Stimulated activated naive B cell treated with anti-CD40 and anti-IgM and Interleukin-4, amounts not matched to agents 10 μg/mL and 1 μg/mL and 100 μg/mL, for 72 hours (primary cell): ENCODE data around the gene FAM163B.

ENCODE experiments used
- ATAC-seq, 2 donors: fragments of 150-1000 bp; cut with Tn5 transposase; replicated peaks; 2 replicates each; pipeline ENCODE4 v1.10.0; 2021; ENCODE audit warnings: moderate library complexity in 1 of 2
- DNase-seq: peaks from one replicate; pipeline ENCODE4 v3.0.0; 2021
- H3K27ac Mint-ChIP-seq: one replicate; pipeline ENCODE4 v1.8.0; 2022; ENCODE audit warnings: mild to moderate bottlenecking, mixed read lengths
- H3K27me3 Mint-ChIP-seq, 2 donors: one replicate each; pipeline ENCODE4 v1.8.0; 2022; ENCODE audit warnings: mixed read lengths in 2 of 2
- H3K36me3 Mint-ChIP-seq, 2 donors: one replicate each; pipeline ENCODE4 v1.8.0; 2022; ENCODE audit warnings: mixed read lengths in 2 of 2, mild to moderate bottlenecking in 1 of 2
- H3K4me1 Mint-ChIP-seq, 2 donors: one replicate each; pipeline ENCODE4 v1.8.0; 2022; ENCODE audit warnings: mixed read lengths in 2 of 2, mild to moderate bottlenecking in 1 of 2
- H3K4me3 Mint-ChIP-seq, 2 donors: one replicate each; pipeline ENCODE4 v1.8.0; 2022; ENCODE audit warnings: mild to moderate bottlenecking in 2 of 2, mixed read lengths in 2 of 2, moderate library complexity in 1 of 2
- H3K9me3 Mint-ChIP-seq, 2 donors: one replicate each; pipeline ENCODE4 v1.8.0; 2022; ENCODE audit warnings: mixed read lengths in 2 of 2, mild to moderate bottlenecking in 1 of 2

Gene FAM163B

DNA sequence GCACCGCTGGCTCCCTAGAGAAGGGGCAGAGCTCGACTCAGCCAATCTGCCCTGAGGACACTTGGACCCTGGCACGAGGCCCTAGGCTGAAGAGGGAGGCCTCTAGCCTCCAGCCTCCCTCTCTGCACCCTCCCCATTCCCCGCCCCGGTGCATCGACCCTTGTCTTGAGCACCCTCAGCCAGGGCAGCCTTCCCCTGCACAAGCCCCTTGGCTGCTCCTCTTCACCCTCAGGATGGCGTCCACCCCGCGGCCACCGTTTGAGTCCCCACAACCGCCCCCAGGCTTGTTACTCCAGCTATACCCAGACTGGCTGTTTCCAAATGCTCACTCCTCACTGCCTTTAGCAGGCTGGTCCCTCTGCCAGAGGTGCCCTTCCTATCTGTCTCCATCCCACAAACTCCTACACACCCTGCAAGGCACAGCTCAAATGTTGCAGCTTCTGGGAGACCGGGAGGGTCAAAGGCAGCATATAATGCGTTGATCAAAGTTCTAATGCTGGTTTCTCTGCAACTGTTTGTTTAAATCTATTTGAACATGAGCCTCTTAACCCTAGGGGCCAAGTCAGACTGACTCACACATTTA lies 6.5 kb upstream of the FAM163B start:
- H3K27ac Mint-ChIP-seq: no peak overlapping the region
- no peak overlapping the region for H3K4me3 Mint-ChIP-seq
- H3K27me3 Mint-ChIP-seq: peaks cover 55 to 85% of the 10 kb centered on the region in 2 donors
- H3K36me3 Mint-ChIP-seq: no peaks in the 10 kb centered on the region
- DNase-seq: no peak
- no peak for ATAC-seq
- H3K9me3 Mint-ChIP-seq: no peaks in the 10 kb centered on the region
- peaks cover 6 to 10% of the 10 kb centered on the region in 2 donors for H3K4me1 Mint-ChIP-seq

DNA sequence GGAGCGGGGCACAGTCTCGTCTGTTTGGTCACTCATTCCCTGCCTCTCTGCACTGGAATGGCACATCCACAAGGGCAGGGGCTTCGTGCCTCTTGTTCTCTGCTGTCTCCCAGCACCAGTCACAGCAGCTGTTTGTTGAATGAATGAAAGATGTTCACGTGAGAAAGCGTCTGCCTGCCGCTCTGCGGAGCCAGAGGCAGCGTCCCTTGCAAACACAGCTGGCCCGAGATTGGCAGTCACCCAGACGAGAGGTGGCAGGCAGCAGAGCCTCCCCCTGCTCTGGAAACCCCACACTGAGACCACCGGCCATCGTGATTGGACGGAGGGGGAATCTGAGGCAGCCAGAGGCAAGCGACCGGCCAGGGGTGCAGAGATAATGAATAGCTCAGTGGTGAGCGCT lies 6.0 kb upstream of the FAM163B start:
- Mint-ChIP-seq H3K4me1 (peaks cover 6 to 7% of the 10 kb centered on the region in 2 donors), H3K27ac (no peak overlapping the region), H3K36me3 (no peaks in the 10 kb centered on the region), H3K4me3 (no peak overlapping the region), H3K27me3 (peaks cover 60 to 90% of the 10 kb centered on the region in 2 donors), H3K9me3 (no peaks in the 10 kb centered on the region)
- DNase-seq: no peak
- ATAC-seq: no peak

- H3K9me3 Mint-ChIP-seq: no peaks in the 10 kb centered on the region
- no peak for ATAC-seq
Observed at GRCh38 chr9:133614678-133615077, 5.5 kb upstream of the FAM163B start.

DNA sequence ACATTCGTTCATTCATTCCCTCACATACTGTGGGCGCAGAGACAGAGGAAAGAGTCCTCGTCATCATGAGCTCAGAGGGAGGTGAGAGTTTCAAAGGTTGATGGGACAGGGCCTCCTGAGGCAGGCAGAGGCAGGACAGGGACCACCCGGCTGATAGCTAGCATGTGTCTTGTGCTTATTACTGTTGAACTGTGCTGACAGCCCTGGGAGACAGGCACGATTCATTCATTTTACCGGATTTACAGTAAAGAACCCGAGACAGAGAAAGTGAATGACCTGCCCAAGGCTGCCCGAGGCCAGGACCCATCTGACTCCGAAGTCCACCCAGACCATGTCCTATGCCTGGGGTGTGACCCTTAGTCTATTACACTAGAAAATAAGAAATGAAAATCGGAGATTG lies 4.9 kb upstream of the FAM163B start:
- no peaks in the 10 kb centered on the region for H3K4me1 Mint-ChIP-seq
- peaks cover 0 to 2% of the 10 kb centered on the region in 2 donors for H3K36me3 Mint-ChIP-seq
- ATAC-seq (no peak), DNase-seq (no peak)
- H3K9me3 Mint-ChIP-seq: no peaks in the 10 kb centered on the region
- H3K27ac Mint-ChIP-seq: no peak overlapping the region
- H3K27me3 Mint-ChIP-seq: peaks cover 69 to 94% of the 10 kb centered on the region in 2 donors
- H3K4me3 Mint-ChIP-seq: no peak overlapping the region

More at GRCh38 chr9:133614678-133615077, 5.5 kb upstream of the FAM163B start:
- Mint-ChIP-seq H3K4me3 (no peak overlapping the region), H3K27ac (no peak overlapping the region), H3K27me3 (peaks cover 65 to 91% of the 10 kb centered on the region in 2 donors), H3K36me3 (peaks cover 0 to 1% of the 10 kb centered on the region in 2 donors), H3K4me1 (peaks cover 1 to 2% of the 10 kb centered on the region in 2 donors)
- no peak for DNase-seq

GRCh38 chr9:133613432-133613831 lies 4.2 kb upstream of the FAM163B start:
- H3K27me3 Mint-ChIP-seq: peaks cover 64 to 92% of the 10 kb centered on the region in 2 donors

DNA sequence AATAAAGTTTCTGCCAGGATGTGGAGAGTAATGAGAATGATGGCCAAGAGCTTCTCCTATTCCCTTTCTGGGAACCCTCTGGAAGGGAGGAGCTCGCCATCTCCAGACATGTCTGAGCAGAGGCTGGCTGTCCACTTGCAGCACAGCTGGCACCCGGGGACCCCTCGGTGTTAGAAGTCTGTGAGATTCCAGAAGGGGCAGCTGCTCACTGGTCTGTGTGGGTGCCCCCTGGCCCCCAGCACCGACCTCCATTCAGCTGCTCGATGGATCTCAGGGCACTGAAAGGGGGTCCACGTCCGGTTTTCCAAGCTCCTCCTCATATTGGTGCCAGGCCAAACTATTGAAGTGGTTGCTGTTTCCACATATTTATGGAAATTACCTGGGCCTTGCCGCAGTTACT lies 3.6 kb upstream of the FAM163B start:
- Mint-ChIP-seq H3K36me3 (peaks cover 0 to 2% of the 10 kb centered on the region in 2 donors), H3K27me3 (peaks cover 65 to 92% of the 10 kb centered on the region in 2 donors), H3K9me3 (no peaks in the 10 kb centered on the region), H3K4me3 (no peak overlapping the region), H3K27ac (no peak overlapping the region), H3K4me1 (no peaks in the 10 kb centered on the region)
- DNase-seq (no peak), ATAC-seq (no peak)

More at GRCh38 chr9:133613432-133613831, 4.2 kb upstream of the FAM163B start:
- Mint-ChIP-seq H3K9me3 (no peaks in the 10 kb centered on the region), H3K36me3 (peaks cover 0 to 2% of the 10 kb centered on the region in 2 donors), H3K27ac (no peak overlapping the region), H3K4me3 (no peak overlapping the region), H3K4me1 (no peaks in the 10 kb centered on the region)
- no peak for ATAC-seq
- DNase-seq: no peak

DNA sequence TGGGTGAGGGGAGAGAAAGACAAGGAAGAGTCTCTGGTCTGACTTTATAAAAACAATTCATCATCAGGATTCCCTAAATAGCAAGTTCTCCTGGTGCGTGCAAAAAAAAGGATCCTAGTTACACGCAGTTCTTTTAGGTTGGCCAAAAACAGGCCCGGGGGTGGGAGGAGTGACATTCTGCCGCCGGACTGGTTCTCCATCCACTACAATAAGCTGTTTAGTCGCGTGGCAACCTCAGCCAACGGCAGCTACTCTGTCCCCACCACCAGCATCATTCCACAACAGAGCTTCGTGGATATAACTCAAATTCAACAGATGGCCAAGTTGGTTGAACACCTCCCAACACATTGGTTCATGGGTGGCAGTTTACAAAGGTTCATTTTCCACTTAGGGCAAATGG lies 2.9 kb upstream of the FAM163B start:
- H3K27me3 Mint-ChIP-seq: peaks cover 66 to 91% of the 10 kb centered on the region in 2 donors
- no peaks in the 10 kb centered on the region for H3K9me3 Mint-ChIP-seq
- H3K36me3 Mint-ChIP-seq: peaks cover 0 to 2% of the 10 kb centered on the region in 2 donors
- DNase-seq (no peak), ATAC-seq (no peak)
- no peak overlapping the region for H3K27ac Mint-ChIP-seq
- H3K4me1 Mint-ChIP-seq: no peaks in the 10 kb centered on the region
- no peak overlapping the region for H3K4me3 Mint-ChIP-seq

- H3K27ac Mint-ChIP-seq: no peak overlapping the region
- ATAC-seq (no peak), DNase-seq (no peak)
- H3K36me3 Mint-ChIP-seq: peaks cover 0 to 2% of the 10 kb centered on the region in 2 donors
- no peak overlapping the region for H3K4me3 Mint-ChIP-seq
- H3K9me3 Mint-ChIP-seq: no peaks in the 10 kb centered on the region
- H3K4me1 Mint-ChIP-seq: no peaks in the 10 kb centered on the region
- peaks cover 70 to 91% of the 10 kb centered on the region in 2 donors for H3K27me3 Mint-ChIP-seq
Observed at GRCh38 chr9:133610845-133611244, 1.7 kb upstream of the FAM163B start.

DNA sequence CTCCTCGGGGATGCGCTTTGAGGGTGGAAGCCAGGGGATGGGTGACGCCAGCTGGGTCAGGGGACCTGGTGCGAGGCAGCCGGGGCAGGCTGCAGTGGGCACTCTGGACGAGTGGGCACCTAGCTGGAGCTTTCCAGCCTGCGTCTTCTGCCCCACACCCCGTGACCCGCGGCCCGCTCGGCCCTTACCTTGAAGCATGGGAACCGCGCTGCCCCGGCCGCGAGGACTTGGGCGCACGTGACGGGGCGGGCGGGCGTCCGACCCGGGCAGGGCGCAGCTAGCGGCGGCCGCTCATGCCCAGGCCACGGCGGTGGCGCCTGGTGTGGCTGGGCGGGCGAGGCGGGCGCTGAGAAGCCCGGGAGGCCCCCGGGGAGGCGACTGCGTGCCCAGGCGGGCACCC lies 300 bp downstream of the FAM163B start:
- Mint-ChIP-seq H3K27me3 (peaks cover 69 to 87% of the 10 kb centered on the region in 2 donors), H3K27ac (no peak overlapping the region), H3K9me3 (no peaks in the 10 kb centered on the region), H3K4me3 (no peak overlapping the region), H3K4me1 (peaks cover 8 to 11% of the 10 kb centered on the region in 2 donors), H3K36me3 (peaks cover 0 to 2% of the 10 kb centered on the region in 2 donors)
- ATAC-seq (no peak), DNase-seq (no peak)

DNA sequence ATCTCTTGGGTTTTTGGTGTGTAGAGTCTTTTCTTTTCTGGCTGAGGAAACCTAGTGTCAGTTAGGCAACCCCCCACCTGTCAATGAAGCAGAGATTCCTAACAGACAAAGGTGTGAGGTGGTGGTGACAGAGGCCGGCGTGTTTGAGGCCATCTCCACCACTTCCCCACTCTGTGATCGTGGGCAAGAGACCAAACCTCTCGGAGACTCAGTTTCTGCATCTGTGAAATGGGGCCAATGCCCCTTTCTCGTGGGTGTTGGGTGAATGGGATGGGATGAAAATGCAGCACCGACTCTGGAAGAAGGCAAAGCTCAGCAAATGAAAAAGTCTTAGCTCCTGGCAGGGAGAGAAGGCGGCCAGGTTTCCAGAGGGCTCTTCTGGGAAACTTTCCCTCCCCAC lies 807 bp downstream of the FAM163B start:
- Mint-ChIP-seq H3K27ac (no peak overlapping the region), H3K36me3 (peaks cover 0 to 2% of the 10 kb centered on the region in 2 donors), H3K4me1 (peaks cover 8 to 11% of the 10 kb centered on the region in 2 donors), H3K27me3 (peaks cover 65 to 87% of the 10 kb centered on the region in 2 donors), H3K9me3 (no peaks in the 10 kb centered on the region), H3K4me3 (no peak overlapping the region)
- ATAC-seq: no peak
- no peak for DNase-seq

- ATAC-seq: no peak
- Mint-ChIP-seq H3K9me3 (no peaks in the 10 kb centered on the region), H3K27ac (no peak overlapping the region), H3K4me1 (peaks cover 8 to 11% of the 10 kb centered on the region in 2 donors), H3K27me3 (peaks cover 65 to 86% of the 10 kb centered on the region in 2 donors), H3K4me3 (no peak overlapping the region), H3K36me3 (peaks cover 0 to 2% of the 10 kb centered on the region in 2 donors)
- DNase-seq: no peak
Observed at GRCh38 chr9:133607976-133608375, 1.2 kb downstream of the FAM163B start.

DNA sequence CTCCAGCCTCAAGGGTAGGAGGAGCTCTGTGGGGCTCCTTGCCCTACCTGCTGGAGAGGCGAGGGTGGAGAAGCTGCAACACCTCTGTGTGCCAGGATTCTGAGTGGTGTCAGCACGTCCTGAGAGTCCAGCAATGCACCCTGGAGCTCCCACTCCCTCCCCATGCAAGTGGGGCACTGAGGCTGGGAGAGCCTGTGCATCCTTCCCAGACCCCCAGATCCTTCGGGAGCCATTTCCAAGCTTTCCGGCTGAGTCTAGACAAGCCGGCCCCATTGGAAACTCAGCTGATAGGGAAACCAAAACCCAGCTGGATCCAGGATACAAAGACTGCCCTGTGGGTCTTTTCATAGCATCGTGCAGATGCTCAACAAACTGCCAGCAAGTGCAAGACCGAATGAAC lies 1.8 kb downstream of the FAM163B start:
- Mint-ChIP-seq H3K27me3 (peaks cover 65 to 82% of the 10 kb centered on the region in 2 donors), H3K4me1 (peaks cover 8 to 11% of the 10 kb centered on the region in 2 donors), H3K9me3 (no peaks in the 10 kb centered on the region), H3K27ac (no peak overlapping the region), H3K4me3 (no peak overlapping the region), H3K36me3 (peaks cover 0 to 2% of the 10 kb centered on the region in 2 donors)
- ATAC-seq (no peak), DNase-seq (no peak)

DNA sequence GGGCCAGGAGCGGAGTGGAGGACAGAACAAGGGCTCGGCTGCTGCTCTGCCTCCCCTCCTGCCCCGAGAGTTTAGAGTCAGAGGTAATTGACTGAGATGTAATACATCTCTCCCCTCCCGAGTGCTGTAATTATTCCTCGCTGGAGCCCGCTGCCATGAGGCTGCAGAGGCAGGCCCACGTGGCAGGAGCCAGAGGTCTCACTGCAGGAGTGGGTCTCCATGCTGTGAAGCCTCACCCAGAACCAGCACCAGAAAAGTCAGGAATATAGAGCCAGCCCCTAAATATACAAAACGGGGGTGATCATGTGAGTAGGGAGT lies 2.5 kb downstream of the FAM163B start:
- Mint-ChIP-seq H3K27me3 (peaks cover 65 to 80% of the 10 kb centered on the region in 2 donors), H3K4me1 (peaks cover 8 to 11% of the 10 kb centered on the region in 2 donors), H3K4me3 (no peak overlapping the region), H3K36me3 (peaks cover 0 to 2% of the 10 kb centered on the region in 2 donors), H3K9me3 (no peaks in the 10 kb centered on the region), H3K27ac (no peak overlapping the region)
- DNase-seq: no peak
- no peak for ATAC-seq

GRCh38 chr9:133605856-133606707 lies 3.1 kb downstream of the FAM163B start:
- peaks cover 8 to 11% of the 10 kb centered on the region in 2 donors for H3K4me1 Mint-ChIP-seq
- DNase-seq (no peak), ATAC-seq (no peak)
- peaks cover 62 to 74% of the 10 kb centered on the region in 2 donors for H3K27me3 Mint-ChIP-seq
- H3K9me3 Mint-ChIP-seq: no peaks in the 10 kb centered on the region
- peaks cover 0 to 2% of the 10 kb centered on the region in 2 donors for H3K36me3 Mint-ChIP-seq
- H3K27ac Mint-ChIP-seq: no peak overlapping the region
- no peak overlapping the region for H3K4me3 Mint-ChIP-seq

GRCh38 chr9:133605446-133605845 lies 3.7 kb downstream of the FAM163B start:
- Mint-ChIP-seq H3K27me3 (peaks cover 58 to 68% of the 10 kb centered on the region in 2 donors), H3K4me1 (peaks cover 8 to 11% of the 10 kb centered on the region in 2 donors), H3K27ac (no peak overlapping the region), H3K9me3 (no peaks in the 10 kb centered on the region), H3K36me3 (peaks cover 0 to 2% of the 10 kb centered on the region in 2 donors), H3K4me3 (no peak overlapping the region)
- ATAC-seq: no peak
- DNase-seq: no peak
